DLD1 (cell line): ENCODE measurements around the gene STXBP5.

ENCODE experiments used
- in situ Hi-C: cut with HindIII; loops from 2 replicates; pipeline ENCODE4 v1.10.0; 2017; ENCODE audit warnings: low sequenced_read_pairs

STXBP5 gene

DNA sequence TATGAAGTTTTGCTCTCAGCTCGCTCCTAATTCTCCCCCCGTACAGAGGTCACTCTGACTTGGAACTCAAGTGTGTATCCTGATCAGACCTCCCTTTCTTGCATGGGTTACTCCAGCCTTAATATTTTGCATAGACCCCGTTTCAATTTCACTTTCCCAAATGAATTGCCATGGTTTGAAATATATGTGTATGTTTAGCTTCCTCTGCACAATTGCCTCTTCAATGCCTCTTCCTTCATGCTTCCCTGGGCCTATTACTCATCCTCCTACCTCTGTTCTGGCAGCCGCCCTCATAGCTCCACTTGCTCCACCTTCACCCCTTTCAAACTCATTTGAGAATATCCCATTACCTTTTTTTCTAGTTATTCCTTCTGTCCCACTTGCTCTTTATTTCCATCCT, 214.3 kb downstream of the STXBP5 start:
- in situ Hi-C loops = no loop called here

DNA sequence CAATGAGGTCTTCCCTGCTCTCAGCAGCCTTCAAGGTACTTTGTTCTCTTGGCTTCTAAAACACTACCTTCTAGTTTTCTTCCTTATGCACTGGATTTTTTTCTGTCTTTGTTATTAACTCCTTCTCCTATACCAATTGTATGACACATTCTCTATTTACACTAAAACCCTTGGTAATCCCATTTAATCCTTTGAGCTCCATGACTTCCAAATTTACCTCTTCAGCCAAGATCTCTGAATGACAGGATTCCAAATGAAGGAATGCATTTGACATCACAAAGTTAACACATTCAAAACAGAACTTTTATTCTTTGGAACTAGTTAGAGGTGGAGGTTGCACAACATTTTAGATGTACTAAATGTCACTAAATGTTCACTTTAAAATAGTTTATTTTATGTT, 217.7 kb downstream of the STXBP5 start:
- in situ Hi-C loops = no loop called here

DNA sequence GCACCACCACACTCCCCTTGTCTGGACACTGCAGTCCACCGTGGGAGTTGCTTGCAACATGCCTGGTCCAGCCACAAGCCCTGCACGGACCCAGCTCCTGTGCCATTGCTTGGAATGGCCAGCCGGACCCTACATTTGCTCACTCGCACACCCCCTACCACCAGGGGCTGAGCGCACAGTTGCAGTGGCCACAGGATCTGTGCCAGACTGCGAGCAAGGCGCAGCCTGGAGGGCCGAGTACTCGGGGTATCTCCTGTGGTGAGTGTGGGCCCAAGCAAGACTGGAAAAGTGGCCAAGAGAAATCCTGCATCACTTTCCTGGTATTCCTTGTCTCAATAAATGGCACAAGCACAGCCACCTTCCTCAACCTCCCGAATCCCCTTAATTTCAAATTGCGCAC, 218.9 kb downstream of the STXBP5 start:
- in situ Hi-C loops = no loop called here

DNA sequence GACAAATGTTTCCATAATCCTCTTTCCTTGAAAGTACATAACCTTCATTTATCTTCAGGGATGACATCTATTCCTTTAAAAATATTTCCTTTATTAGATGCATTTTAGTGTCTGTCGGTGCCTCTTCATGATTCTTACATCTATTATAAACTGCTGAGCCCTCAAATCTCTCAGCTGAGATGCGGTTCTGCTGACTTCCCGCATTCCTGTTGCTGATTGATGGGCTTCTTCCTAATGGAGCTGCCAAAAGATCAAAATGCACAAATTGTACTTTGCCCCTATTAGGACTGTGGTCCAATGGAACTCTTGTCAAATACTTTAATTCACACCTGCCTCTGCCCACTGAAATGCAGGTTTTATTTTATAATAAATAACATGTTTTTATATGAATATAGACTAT, 225.6 kb downstream of the STXBP5 start:
- in situ Hi-C loops = no loop called here

DNA sequence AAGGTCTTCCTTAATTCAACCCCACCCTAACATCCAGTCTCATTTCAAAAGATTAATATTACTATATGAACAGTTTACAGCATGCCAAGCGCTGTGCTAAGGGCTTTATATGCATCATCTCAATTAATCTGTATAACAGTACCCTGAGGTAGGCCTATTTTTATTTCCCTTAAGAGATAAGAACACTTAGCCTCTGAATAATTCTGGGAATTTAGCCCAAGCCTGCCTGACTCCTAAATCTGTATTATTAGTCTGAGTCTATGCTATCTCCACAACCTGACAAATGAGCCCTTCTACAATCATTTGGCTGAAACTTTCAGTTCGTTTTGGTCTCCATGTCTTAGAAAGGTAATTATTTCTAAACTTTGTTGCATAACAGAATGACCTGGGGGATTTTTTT, 226.6 kb downstream of the STXBP5 start:
- in situ Hi-C loops = no loop called here

DNA sequence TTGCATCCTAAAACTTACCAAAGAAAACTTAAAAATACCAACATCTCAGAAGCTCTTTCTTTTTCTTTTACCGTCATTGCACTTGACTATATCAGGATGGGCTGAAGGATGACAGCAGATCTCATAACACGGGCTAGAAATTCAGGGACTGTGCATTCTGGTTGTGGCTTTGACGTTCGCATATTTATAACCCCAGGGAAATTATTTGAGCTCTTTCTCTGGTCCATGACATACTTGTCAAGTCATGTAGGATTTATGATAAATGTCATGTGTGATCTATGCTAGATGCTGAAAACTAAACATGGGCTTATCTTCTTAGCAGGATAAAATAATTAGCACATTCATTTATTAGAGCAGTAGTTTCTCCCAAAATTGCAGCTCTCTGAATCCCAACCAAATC, 229.9 kb downstream of the STXBP5 start:
- in situ Hi-C loops = no loop called here

DNA sequence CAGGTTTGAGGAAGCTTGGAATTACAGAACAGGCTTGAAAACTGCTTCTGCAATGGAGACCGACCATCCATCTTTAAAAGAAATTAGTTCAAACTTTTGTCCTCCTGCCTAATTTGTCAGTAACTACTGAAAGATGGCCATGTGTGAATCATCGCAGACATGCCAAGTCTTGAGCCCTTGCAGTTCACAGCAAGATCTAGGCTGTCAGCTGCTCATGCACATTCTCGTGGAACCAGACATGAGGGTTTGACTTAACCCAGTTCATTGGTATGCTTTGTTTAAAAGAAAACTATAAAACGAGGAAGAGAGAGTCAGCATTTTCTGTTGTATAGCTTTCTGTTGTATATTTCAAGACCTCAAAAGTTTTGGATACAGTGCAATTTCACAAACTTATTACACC, 230.3 kb downstream of the STXBP5 start:
- in situ Hi-C loops = no loop called here

DNA sequence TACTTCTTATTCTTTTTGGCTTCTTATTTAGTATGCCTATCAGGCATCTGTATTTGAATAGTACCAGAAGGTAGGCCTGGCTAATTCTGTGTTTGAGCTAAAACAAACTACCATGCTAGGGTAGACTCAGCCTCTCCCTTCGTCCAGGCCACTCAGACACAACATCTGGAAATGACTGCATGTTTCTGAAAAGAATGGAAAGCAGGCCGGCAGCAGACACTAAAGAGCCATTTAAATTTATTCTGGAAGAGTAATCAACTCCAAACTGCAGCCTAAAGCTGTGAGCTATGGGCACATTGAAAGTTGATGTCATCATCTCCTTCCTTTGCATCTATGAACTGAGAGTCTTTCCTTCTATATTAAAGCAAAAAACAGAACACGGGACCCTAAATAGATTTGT, 233.4 kb downstream of the STXBP5 start:
- in situ Hi-C loops = no loop called here

DNA sequence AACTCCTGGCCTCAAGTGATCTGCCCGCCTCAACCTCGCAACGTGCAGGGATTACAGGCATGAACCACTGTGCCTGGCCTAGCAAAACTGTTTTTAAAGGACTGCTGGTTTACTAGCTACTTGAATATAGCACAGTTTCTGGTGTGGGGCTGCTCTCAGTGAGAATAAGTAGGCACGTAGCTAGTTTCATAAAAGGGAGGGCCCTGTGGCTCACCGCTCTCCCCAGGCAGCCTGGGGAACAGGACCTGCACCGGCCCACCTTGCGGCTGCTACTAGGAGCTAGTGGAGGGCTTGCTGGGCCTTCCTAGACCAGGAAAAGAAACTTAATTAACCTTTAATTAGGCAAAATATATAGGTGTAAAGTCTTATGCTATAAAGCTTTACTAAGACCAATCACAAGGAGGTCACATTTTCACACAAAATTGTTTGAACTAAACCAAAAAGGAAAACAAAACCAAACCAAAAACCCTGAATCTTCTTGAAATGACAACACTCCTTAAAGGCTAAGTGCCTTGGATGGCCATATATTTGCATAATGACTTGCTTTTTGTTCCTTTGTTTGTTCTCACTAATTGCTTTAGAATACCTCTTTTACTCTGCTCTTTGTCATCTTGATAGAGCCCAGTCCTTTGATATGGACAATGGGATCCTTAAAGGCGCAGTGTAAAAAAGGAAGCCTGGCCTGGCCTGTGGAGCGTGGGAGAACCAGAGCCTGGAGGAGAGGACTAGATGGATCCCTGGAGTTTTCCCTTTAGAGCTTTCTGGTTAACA, 234.7 kb downstream of the STXBP5 start:
- in situ Hi-C loops = no loop called here
